PFSK-1 (cell line): ENCODE measurements around the gene KICS2.

Experiments
- FOXP2 ChIP-seq: optimal IDR thresholded peaks from 2 replicates; pipeline ENCODE3; 2011; ENCODE audit warnings: borderline replicate concordance, control low read depth, inconsistent platforms; ENCODE audit not compliant: insufficient read depth; ENCODE audit errors: extremely low read length, extremely low read depth
- POLR2AphosphoS5 ChIP-seq: IDR thresholded peaks from 2 replicates; pipeline ENCODE4 v1.6.1; 2012; ENCODE audit warnings: low read depth, mild to moderate bottlenecking, control low read depth, low read length, moderate library complexity
- SIN3A ChIP-seq: IDR thresholded peaks from 2 replicates; pipeline ENCODE4 v1.6.1; 2012; ENCODE audit warnings: mild to moderate bottlenecking, low read length, moderate library complexity, borderline replicate concordance; ENCODE audit not compliant: insufficient read depth
- TAF1 ChIP-seq: IDR thresholded peaks from 2 replicates; pipeline ENCODE4 v1.6.1; 2012; ENCODE audit warnings: low read length, control low read depth, borderline replicate concordance; ENCODE audit not compliant: insufficient read depth
- TF ChIP-seq, protein P1 (sequence below), 2 experiments: IDR thresholded peaks; 2 replicates each; pipeline versions ENCODE4 v1.6.1 to v1.8.0; 2011 to 2012; ENCODE audit warnings: low read depth in 2 of 2, low read length in 2 of 2, control low read depth in 1 of 2, inconsistent platforms in 1 of 2, mild to moderate bottlenecking in 1 of 2, moderate library complexity in 1 of 2; ENCODE audit not compliant: insufficient read depth in 1 of 2

KICS2 gene

DNA sequence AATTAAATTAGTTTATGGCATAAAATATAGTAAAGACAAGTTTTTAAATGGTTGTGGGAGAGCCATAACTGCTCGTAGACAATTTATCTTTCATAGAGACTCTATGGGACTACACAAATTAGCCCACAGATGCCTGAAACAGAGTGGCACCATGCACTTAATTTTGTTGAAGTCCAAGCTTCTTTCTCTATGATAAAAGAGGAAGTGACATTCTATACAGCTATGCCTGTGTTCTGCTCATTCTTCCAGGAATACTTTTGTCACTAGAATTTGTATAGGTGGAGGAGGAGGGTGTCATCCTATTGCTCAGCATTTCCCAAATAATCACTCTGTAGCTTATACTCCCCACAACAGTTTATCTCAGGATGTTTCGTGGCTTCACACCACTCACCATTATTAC is 43.7 kb upstream of the KICS2 start:
- no peak for TF ChIP-seq SIN3A
- TF ChIP-seq, protein P1, sequence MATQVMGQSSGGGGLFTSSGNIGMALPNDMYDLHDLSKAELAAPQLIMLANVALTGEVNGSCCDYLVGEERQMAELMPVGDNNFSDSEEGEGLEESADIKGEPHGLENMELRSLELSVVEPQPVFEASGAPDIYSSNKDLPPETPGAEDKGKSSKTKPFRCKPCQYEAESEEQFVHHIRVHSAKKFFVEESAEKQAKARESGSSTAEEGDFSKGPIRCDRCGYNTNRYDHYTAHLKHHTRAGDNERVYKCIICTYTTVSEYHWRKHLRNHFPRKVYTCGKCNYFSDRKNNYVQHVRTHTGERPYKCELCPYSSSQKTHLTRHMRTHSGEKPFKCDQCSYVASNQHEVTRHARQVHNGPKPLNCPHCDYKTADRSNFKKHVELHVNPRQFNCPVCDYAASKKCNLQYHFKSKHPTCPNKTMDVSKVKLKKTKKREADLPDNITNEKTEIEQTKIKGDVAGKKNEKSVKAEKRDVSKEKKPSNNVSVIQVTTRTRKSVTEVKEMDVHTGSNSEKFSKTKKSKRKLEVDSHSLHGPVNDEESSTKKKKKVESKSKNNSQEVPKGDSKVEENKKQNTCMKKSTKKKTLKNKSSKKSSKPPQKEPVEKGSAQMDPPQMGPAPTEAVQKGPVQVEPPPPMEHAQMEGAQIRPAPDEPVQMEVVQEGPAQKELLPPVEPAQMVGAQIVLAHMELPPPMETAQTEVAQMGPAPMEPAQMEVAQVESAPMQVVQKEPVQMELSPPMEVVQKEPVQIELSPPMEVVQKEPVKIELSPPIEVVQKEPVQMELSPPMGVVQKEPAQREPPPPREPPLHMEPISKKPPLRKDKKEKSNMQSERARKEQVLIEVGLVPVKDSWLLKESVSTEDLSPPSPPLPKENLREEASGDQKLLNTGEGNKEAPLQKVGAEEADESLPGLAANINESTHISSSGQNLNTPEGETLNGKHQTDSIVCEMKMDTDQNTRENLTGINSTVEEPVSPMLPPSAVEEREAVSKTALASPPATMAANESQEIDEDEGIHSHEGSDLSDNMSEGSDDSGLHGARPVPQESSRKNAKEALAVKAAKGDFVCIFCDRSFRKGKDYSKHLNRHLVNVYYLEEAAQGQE (IDR thresholded peaks at IDR 0.05; ENCODE audit: insufficient read depth in 1 of 2, low read depth in 2 of 2, low read length in 2 of 2), result no peak
- no peak for TF ChIP-seq TAF1
- TF ChIP-seq POLR2AphosphoS5, result no peak
- no peak for TF ChIP-seq FOXP2

DNA sequence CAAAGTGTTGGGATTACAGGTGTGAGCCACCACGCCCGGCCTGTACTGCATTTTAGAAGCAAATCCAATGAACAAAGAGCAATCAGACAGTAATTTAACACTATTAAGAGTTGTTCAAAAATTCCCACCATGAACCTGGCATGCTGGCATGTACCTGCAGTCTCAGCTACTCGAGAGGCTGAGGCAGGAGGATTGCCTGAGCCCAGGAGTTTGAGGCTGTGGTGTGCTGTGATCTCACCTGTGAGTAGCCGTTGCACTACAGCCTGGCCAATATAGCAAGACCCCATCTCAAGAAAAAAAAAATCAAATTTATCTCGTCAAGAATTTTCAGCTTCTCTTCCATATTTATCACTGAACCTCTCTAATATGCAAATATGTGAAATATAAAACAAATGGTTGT is 39.7 kb upstream of the KICS2 start:
- TF ChIP-seq, protein P1 (IDR thresholded peaks at IDR 0.05; ENCODE audit: insufficient read depth in 1 of 2, low read depth in 2 of 2, low read length in 2 of 2), result no peak
- no peak for TF ChIP-seq TAF1
- TF ChIP-seq POLR2AphosphoS5, result no peak
- TF ChIP-seq FOXP2, result no peak
- no peak for TF ChIP-seq SIN3A

DNA sequence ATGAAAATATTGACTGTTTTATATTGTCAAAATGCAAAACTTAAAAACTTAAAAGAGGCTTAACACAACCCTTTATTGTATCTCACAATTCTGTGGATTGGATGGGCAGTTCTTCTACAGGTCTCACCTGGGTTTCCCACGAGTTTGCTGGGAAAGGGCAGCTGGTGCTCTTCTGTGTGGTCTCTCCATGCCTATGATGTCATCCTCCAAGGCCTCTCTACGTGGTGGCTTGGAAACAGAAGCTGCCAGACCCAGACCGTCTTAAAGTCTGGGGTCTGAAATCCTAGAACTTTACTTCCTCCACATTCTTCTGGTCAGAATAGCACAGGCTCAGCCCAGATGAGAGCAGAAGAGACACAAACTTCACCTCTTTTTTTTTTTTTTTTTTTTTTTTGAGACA is 36.5 kb upstream of the KICS2 start:
- TF ChIP-seq SIN3A, result no peak
- no peak for TF ChIP-seq FOXP2
- TF ChIP-seq, protein P1 (IDR thresholded peaks at IDR 0.05; ENCODE audit: insufficient read depth in 1 of 2, low read depth in 2 of 2, low read length in 2 of 2), result no peak
- no peak for TF ChIP-seq POLR2AphosphoS5
- TF ChIP-seq TAF1, result no peak

DNA sequence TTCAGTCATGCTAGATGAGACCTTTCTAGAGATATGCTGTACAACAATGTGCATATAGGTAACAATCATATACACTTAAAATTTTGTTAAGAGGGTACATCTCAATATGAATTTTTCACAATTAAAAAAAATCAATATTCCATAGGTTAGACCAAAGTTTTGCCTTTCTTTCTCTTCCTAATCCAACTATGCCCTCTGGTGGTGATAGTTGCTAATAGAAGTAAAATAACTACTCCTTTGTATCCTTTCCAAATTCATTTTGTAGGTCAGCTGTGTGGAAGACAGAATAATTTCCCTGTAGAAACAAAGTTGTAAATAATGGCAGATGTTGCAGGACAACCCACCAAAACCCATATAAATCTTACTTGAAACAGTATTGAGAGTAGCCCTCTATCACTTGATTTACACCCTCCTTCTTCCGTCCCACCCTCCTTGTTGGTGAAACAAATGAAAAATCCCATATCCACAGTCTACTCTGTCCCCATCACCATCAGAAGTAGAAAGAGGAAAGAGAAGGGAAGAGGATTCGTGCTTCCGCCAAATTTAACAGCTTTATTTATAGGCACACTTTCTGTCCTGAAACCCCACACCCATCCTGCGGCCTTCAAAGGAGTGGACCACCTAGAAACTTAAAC is 34.2 kb upstream of the KICS2 start:
- no peak for TF ChIP-seq POLR2AphosphoS5
- no peak for TF ChIP-seq SIN3A
- TF ChIP-seq, protein P1 (IDR thresholded peaks at IDR 0.05; ENCODE audit: insufficient read depth in 1 of 2, low read depth in 2 of 2, low read length in 2 of 2), result no peak
- TF ChIP-seq TAF1, result no peak
- TF ChIP-seq FOXP2, result no peak
